Fibroblast of the aortic adventitia (primary cell): Measurements from ENCODE around the gene SYNGR3. TPM values are rescaled to one million over a fixed set of nuclear protein-coding genes. Genes with fewer than 3 reads are reported as not detected.

ENCODE experiments used
- DNase-seq: peaks from one replicate; pipeline ENCODE4 v3.0.0-alpha.2; 2010; ENCODE audit warnings: low read depth
- H3K4me3 ChIP-seq: 2 replicates; pipeline ENCODE4 v1.5.1; 2011; ENCODE audit warnings: low read depth, mild to moderate bottlenecking, control low read depth, low read length, moderate library complexity
- CTCF ChIP-seq: IDR thresholded peaks from 2 replicates; pipeline ENCODE4 v1.5.1; 2011; ENCODE audit warnings: mild to moderate bottlenecking, low read length, control low read depth, inconsistent platforms; ENCODE audit not compliant: insufficient read depth
- total RNA-seq: library from RNA; depleted of rRNA; stranded (reverse); fragments of >200 nt; gene quantifications from 2 replicates; pipeline ENCODE4 v1.2.3, GENCODE V29; 2012; ENCODE audit warnings: low replicate concordance

The SYNGR3 gene
- total RNA-seq, 1 donor, result 1.4 TPM

- no peak overlapping the region for H3K4me3 ChIP-seq
- TF ChIP-seq CTCF, result no peak
- no peak for DNase-seq
Observed at GRCh38 chr16:1944612-1945199, 45.1 kb upstream of the SYNGR3 start.

- no peak for TF ChIP-seq CTCF
- H3K4me3 ChIP-seq, result no peak overlapping the region
- no peak for DNase-seq
Observed at GRCh38 chr16:1945559-1946391, 44.0 kb upstream of the SYNGR3 start.

- no peak for DNase-seq
- no peak for TF ChIP-seq CTCF
- H3K4me3 ChIP-seq, result no peak overlapping the region
Observed at GRCh38 chr16:1946495-1947368, 43.0 kb upstream of the SYNGR3 start.

- no peak for TF ChIP-seq CTCF
- H3K4me3 ChIP-seq, result no peak overlapping the region
- DNase-seq, result no peak
Observed at GRCh38 chr16:1947369-1947670, 42.5 kb upstream of the SYNGR3 start.

- no peak for TF ChIP-seq CTCF
- DNase-seq, result no peak
- no peak overlapping the region for H3K4me3 ChIP-seq
Observed at GRCh38 chr16:1949507-1949906, 40.3 kb upstream of the SYNGR3 start.

- no peak for TF ChIP-seq CTCF
- no peak overlapping the region for H3K4me3 ChIP-seq
- DNase-seq, result no peak
Observed at GRCh38 chr16:1950047-1950446, 39.7 kb upstream of the SYNGR3 start.
